Measurements from ENCODE around the gene CLASP1.
"Not testable (repeated sequence)": the region's sequence is repeated elsewhere in the genome, so short reads cannot be mapped to it uniquely, and the experiment has no call there.

The CLASP1 gene

GRCh38 chr2:121561617-121562268, 87.5 kb downstream of the CLASP1 start:
- Mint-ChIP-seq H3K9me3 (no peaks in the 10 kb centered on the region), H3K27me3 (ENCODE audit: low read depth) (no peaks in the 10 kb centered on the region), H3K27ac (peak overlapping the region; percentile 46 to 92 (median 69)), H3K4me1 (peaks cover 75% of the 10 kb centered on the region), H3K36me3 (ENCODE audit: low read depth) (peaks cover 11% of the 10 kb centered on the region), H3K4me3 (no peak overlapping the region)
- TF ChIP-seq CTCF (IDR thresholded peaks at IDR 0.05; ENCODE audit: unreplicated experiment in 3 of 3): no peak

- no peaks in the 10 kb centered on the region for H3K27me3 Mint-ChIP-seq (ENCODE audit: low read depth)
- peaks cover 3% of the 10 kb centered on the region for H3K36me3 Mint-ChIP-seq (ENCODE audit: low read depth)
- H3K27ac Mint-ChIP-seq: no peak overlapping the region
- no peaks in the 10 kb centered on the region for H3K9me3 Mint-ChIP-seq
- peaks cover 54% of the 10 kb centered on the region for H3K4me1 Mint-ChIP-seq
- TF ChIP-seq CTCF (IDR thresholded peaks at IDR 0.05; ENCODE audit: unreplicated experiment in 3 of 3): no peak
- no peak overlapping the region for H3K4me3 Mint-ChIP-seq
These were observed 90.9 kb downstream of the CLASP1 start for GRCh38 chr2:121558329-121558728.

GRCh38 chr2:121555008-121555407, 94.3 kb downstream of the CLASP1 start:
- Mint-ChIP-seq H3K4me1 (peaks cover 33% of the 10 kb centered on the region), H3K27me3 (ENCODE audit: low read depth) (no peaks in the 10 kb centered on the region), H3K9me3 (peaks cover 14% of the 10 kb centered on the region), H3K36me3 (ENCODE audit: low read depth) (peaks cover 26% of the 10 kb centered on the region), H3K27ac (peak overlapping the region; percentile 0 to 55 (median 42)), H3K4me3 (no peak overlapping the region)
- no peak for TF ChIP-seq CTCF (IDR thresholded peaks at IDR 0.05; ENCODE audit: unreplicated experiment in 3 of 3)

GRCh38 chr2:121552477-121553180, 96.6 kb downstream of the CLASP1 start:
- Mint-ChIP-seq H3K9me3 (peaks cover 35% of the 10 kb centered on the region), H3K27ac (peak overlapping the region in 1 of 3 experiments; percentile 32), H3K4me1 (peaks cover 23% of the 10 kb centered on the region), H3K36me3 (ENCODE audit: low read depth) (peaks cover 47% of the 10 kb centered on the region)
- not testable (repeated sequence) for H3K27me3 Mint-ChIP-seq (ENCODE audit: low read depth); H3K4me3 Mint-ChIP-seq

- peaks cover 14% of the 10 kb centered on the region for H3K4me1 Mint-ChIP-seq
- H3K27ac Mint-ChIP-seq: no peak overlapping the region
- TF ChIP-seq CTCF (IDR thresholded peaks at IDR 0.05; ENCODE audit: unreplicated experiment in 3 of 3): no peak
- no peaks in the 10 kb centered on the region for H3K27me3 Mint-ChIP-seq (ENCODE audit: low read depth)
- no peak overlapping the region for H3K4me3 Mint-ChIP-seq
- peaks cover 50% of the 10 kb centered on the region for H3K36me3 Mint-ChIP-seq (ENCODE audit: low read depth)
- H3K9me3 Mint-ChIP-seq: peaks cover 38% of the 10 kb centered on the region
These were observed 98.6 kb downstream of the CLASP1 start for GRCh38 chr2:121550669-121551068.

- Mint-ChIP-seq H3K4me1 (peaks cover 8% of the 10 kb centered on the region), H3K9me3 (peaks cover 38% of the 10 kb centered on the region), H3K27ac (no peak overlapping the region), H3K36me3 (ENCODE audit: low read depth) (peaks cover 53% of the 10 kb centered on the region), H3K27me3 (ENCODE audit: low read depth) (no peaks in the 10 kb centered on the region), H3K4me3 (no peak overlapping the region)
- no peak for TF ChIP-seq CTCF (IDR thresholded peaks at IDR 0.05; ENCODE audit: unreplicated experiment in 3 of 3)
These were observed 101.6 kb downstream of the CLASP1 start for GRCh38 chr2:121547646-121548045.
